MM.1S (cell line): ENCODE data around the gene FRAT1.

ENCODE experiments used
- CTCF ChIP-seq: fragments of 300-600 bp; sonication (generic); IDR thresholded peaks from 2 replicates; pipeline ENCODE4 v1.5.1; 2016; ENCODE audit warnings: antibody characterized with exemption, low read length, mixed read lengths
- EZH2 ChIP-seq: fragments of 300-600 bp; sonication (generic); optimal IDR thresholded peaks from 2 replicates; pipeline ENCODE3; 2017; ENCODE audit warnings: low read depth, mild to moderate bottlenecking, antibody characterized with exemption, low read length, mixed read lengths
- EZH2phosphoT487 ChIP-seq: fragments of 300-600 bp; sonication (generic); IDR thresholded peaks from 2 replicates; pipeline ENCODE4 v1.6.1; 2018; ENCODE audit warnings: antibody characterized with exemption, low read length

- TF ChIP-seq CTCF (no peak), EZH2phosphoT487 (no peak), EZH2 (no peak)
These were observed 44.2 kb upstream of the FRAT1 start for GRCh38 chr10:97274828-97275227.
